Measurements from ENCODE around the gene FARS2.
"Not testable (repeated sequence)": the region's sequence is repeated elsewhere in the genome, so short reads cannot be mapped to it uniquely, and the experiment has no call there.

FARS2 gene

GRCh38 chr6:5776104-5776503, 514.8 kb downstream of the FARS2 start:
- no peak for DNase-seq

- DNase-seq = no peak
These were observed 515.5 kb downstream of the FARS2 start for GRCh38 chr6:5776706-5777390.

GRCh38 chr6:5778317-5778857, 517.1 kb downstream of the FARS2 start:
- DNase-seq = no peak

- no peak for DNase-seq
These were observed 517.6 kb downstream of the FARS2 start for GRCh38 chr6:5778906-5779305.

GRCh38 chr6:5781019-5781418, 519.7 kb downstream of the FARS2 start:
- DNase-seq = no peak

GRCh38 chr6:5781966-5782556, 520.7 kb downstream of the FARS2 start:
- DNase-seq = no peak

GRCh38 chr6:5782783-5783547, 521.7 kb downstream of the FARS2 start:
- DNase-seq = peak in 1 of 2 donors; percentile 17

GRCh38 chr6:5783584-5784089, 522.3 kb downstream of the FARS2 start:
- DNase-seq = no peak

- no peak for DNase-seq
These were observed 523.9 kb downstream of the FARS2 start for GRCh38 chr6:5785249-5785648.

- DNase-seq = no peak
These were observed 525.1 kb downstream of the FARS2 start for GRCh38 chr6:5786321-5786968.

GRCh38 chr6:5786969-5787720, 525.8 kb downstream of the FARS2 start:
- DNase-seq = no peak

- DNase-seq = not testable (repeated sequence)
These were observed 528.1 kb downstream of the FARS2 start for GRCh38 chr6:5789426-5789825.

- DNase-seq = not testable (repeated sequence)
These were observed 535.2 kb downstream of the FARS2 start for GRCh38 chr6:5796555-5796954.

- DNase-seq = not testable (repeated sequence)
These were observed 545.1 kb downstream of the FARS2 start for GRCh38 chr6:5806406-5806805.

GRCh38 chr6:5809450-5809849, 548.1 kb downstream of the FARS2 start:
- no peak for DNase-seq

GRCh38 chr6:5811997-5812396, 550.7 kb downstream of the FARS2 start:
- no peak for DNase-seq

GRCh38 chr6:5813625-5814027, 552.3 kb downstream of the FARS2 start:
- no peak for DNase-seq

GRCh38 chr6:5814116-5814515, 552.8 kb downstream of the FARS2 start:
- no peak for DNase-seq

- DNase-seq = no peak
These were observed 553.6 kb downstream of the FARS2 start for GRCh38 chr6:5814901-5815300.

- DNase-seq = no peak
These were observed 556.6 kb downstream of the FARS2 start for GRCh38 chr6:5817869-5818268.

GRCh38 chr6:5818959-5819358, 557.6 kb downstream of the FARS2 start:
- no peak for DNase-seq
